GM12872 (cell line): ENCODE measurements around the gene ARRB1.
A peak's percentile ranks its signal among the peaks of the same experiment; 100 is the strongest.

Source experiments
- CTCF ChIP-seq: IDR thresholded peaks from 3 replicates; pipeline ENCODE4 v1.5.1; 2011; ENCODE audit warnings: low read depth, mild to moderate bottlenecking, low read length, moderate library complexity; ENCODE audit not compliant: insufficient read depth

The ARRB1 gene

GRCh38 chr11:75214411-75214821 is 137.0 kb downstream of the ARRB1 start:
- TF ChIP-seq CTCF: 0 out of 3 replicates have a peak, but pooled peaks have one; percentile 22
